Parathyroid adenoma (tissue), 2 donors: ENCODE measurements around the gene FGGY.

Experiments used
- H2AFZ ChIP-seq: fragments of 300-600 bp; sonication (generic); one replicate; pipeline ENCODE4 v1.7.0; 2017; ENCODE audit warnings: antibody characterized with exemption, mild to moderate bottlenecking
- H3K27ac ChIP-seq: fragments of 300-600 bp; sonication (generic); one replicate; pipeline ENCODE4 v1.7.0; 2017
- H3K27me3 ChIP-seq: fragments of 300-600 bp; sonication (generic); one replicate; pipeline ENCODE4 v1.7.0; 2017; ENCODE audit warnings: low read length; ENCODE audit not compliant: control insufficient read depth, insufficient read depth
- H3K36me3 ChIP-seq: fragments of 300-600 bp; sonication (generic); one replicate; pipeline ENCODE4 v1.7.0; 2017; ENCODE audit warnings: low read length; ENCODE audit not compliant: control insufficient read depth, insufficient read depth
- H3K4me1 ChIP-seq: fragments of 300-600 bp; sonication (generic); one replicate; pipeline ENCODE4 v1.7.0; 2017; ENCODE audit warnings: control low read depth
- H3K4me2 ChIP-seq: fragments of 300-600 bp; sonication (generic); one replicate; pipeline ENCODE4 v1.7.0; 2017; ENCODE audit warnings: low read length
- H3K4me3 ChIP-seq: fragments of 300-600 bp; sonication (generic); one replicate; pipeline ENCODE4 v1.7.0; 2017; ENCODE audit warnings: low read depth, low read length
- H3K79me2 ChIP-seq: fragments of 300-600 bp; sonication (generic); one replicate; pipeline ENCODE4 v1.7.0; 2017; ENCODE audit warnings: control low read depth
- H3K9ac ChIP-seq: fragments of 300-600 bp; sonication (generic); one replicate; pipeline ENCODE4 v1.7.0; 2017; ENCODE audit warnings: mild to moderate bottlenecking
- H3K9me3 ChIP-seq: fragments of 300-600 bp; sonication (generic); one replicate; pipeline ENCODE4 v1.7.0; 2017; ENCODE audit warnings: low read length; ENCODE audit not compliant: control insufficient read depth
- CTCF ChIP-seq: fragments of 300-600 bp; sonication (generic); IDR thresholded peaks from one replicate; pipeline ENCODE4 v1.7.0; 2017; ENCODE audit warnings: antibody characterized with exemption, mild to moderate bottlenecking
- donor health status: primary hyperparathyroidism.

FGGY gene

GRCh38 chr1:59788825-59789224 lies 491.9 kb downstream of the FGGY start:
- H3K36me3 ChIP-seq = no peaks in the 10 kb centered on the region
- H3K79me2 ChIP-seq = no peaks in the 10 kb centered on the region
- H3K9ac ChIP-seq = no peak overlapping the region
- H3K27me3 ChIP-seq = no peaks in the 10 kb centered on the region
- H2AFZ ChIP-seq = no peak overlapping the region
- H3K4me2 ChIP-seq = no peak overlapping the region
- H3K4me3 ChIP-seq = no peak overlapping the region
- TF ChIP-seq CTCF = no peak
- H3K4me1 ChIP-seq = no peaks in the 10 kb centered on the region
- H3K27ac ChIP-seq = no peak overlapping the region
- no peaks in the 10 kb centered on the region for H3K9me3 ChIP-seq

DNA sequence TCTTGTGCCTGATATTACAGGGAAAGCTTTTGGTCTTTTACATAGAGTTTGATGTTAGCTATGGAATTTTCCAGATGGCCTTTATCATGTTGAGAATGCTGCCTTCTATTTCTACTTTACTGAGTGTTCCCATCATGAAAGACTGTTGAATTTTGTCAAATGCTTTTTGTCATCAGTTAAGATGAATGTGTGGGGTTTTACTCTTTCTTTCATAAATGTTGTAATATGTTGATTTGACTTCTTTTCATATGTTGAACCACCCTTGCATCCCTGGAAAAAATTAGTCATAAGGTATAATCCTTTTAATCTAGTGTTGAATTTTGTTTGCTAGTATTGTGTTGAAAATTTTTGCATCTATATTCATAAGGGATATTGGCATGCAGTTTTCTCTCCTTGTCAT lies 501.7 kb downstream of the FGGY start:
- Histone ChIP-seq H3K27ac (no peak overlapping the region), H3K27me3 (no peaks in the 10 kb centered on the region), H3K4me2 (no peak overlapping the region), H3K4me1 (no peaks in the 10 kb centered on the region), H3K4me3 (no peak overlapping the region), H3K36me3 (no peaks in the 10 kb centered on the region), H3K9ac (no peak overlapping the region), H3K79me2 (no peaks in the 10 kb centered on the region), H2AFZ (no peak overlapping the region), H3K9me3 (peaks cover 5% of the 10 kb centered on the region)
- no peak for TF ChIP-seq CTCF

GRCh38 chr1:59803458-59804038 lies 506.7 kb downstream of the FGGY start:
- Histone ChIP-seq H3K4me3 (no peak overlapping the region), H3K27me3 (no peaks in the 10 kb centered on the region), H3K9ac (no peak overlapping the region), H3K79me2 (no peaks in the 10 kb centered on the region), H3K4me2 (no peak overlapping the region), H3K27ac (no peak overlapping the region), H3K36me3 (no peaks in the 10 kb centered on the region), H3K4me1 (no peaks in the 10 kb centered on the region), H3K9me3 (no peaks in the 10 kb centered on the region), H2AFZ (no peak overlapping the region)
- TF ChIP-seq CTCF = no peak

- Histone ChIP-seq H3K27me3 (no peaks in the 10 kb centered on the region), H3K9ac (no peak overlapping the region), H3K9me3 (no peaks in the 10 kb centered on the region), H3K4me1 (no peaks in the 10 kb centered on the region), H2AFZ (no peak overlapping the region), H3K4me3 (no peak overlapping the region), H3K36me3 (no peaks in the 10 kb centered on the region), H3K79me2 (no peaks in the 10 kb centered on the region), H3K4me2 (no peak overlapping the region), H3K27ac (no peak overlapping the region)
- TF ChIP-seq CTCF = no peak
These were observed 507.4 kb downstream of the FGGY start for GRCh38 chr1:59804301-59804700.

GRCh38 chr1:59805554-59805953 lies 508.7 kb downstream of the FGGY start:
- Histone ChIP-seq H3K9me3 (no peaks in the 10 kb centered on the region), H3K36me3 (no peaks in the 10 kb centered on the region), H3K4me3 (no peak overlapping the region), H3K27ac (no peak overlapping the region), H2AFZ (no peak overlapping the region), H3K4me2 (no peak overlapping the region), H3K79me2 (no peaks in the 10 kb centered on the region), H3K4me1 (no peaks in the 10 kb centered on the region), H3K9ac (no peak overlapping the region), H3K27me3 (no peaks in the 10 kb centered on the region)
- no peak for TF ChIP-seq CTCF
